ENCODE measurements around the gene SV2C.

- no peak for TF ChIP-seq CTCF (IDR thresholded peaks at IDR 0.05)
- TF ChIP-seq EP300 (IDR thresholded peaks at IDR 0.05; ENCODE audit: low read depth) = no peak
- TF ChIP-seq POLR2A (IDR thresholded peaks at IDR 0.05) = no peak
Observed at GRCh38 chr5:76274571-76274970, 191.4 kb downstream of the SV2C start.
